Measurements from ENCODE around the gene ABHD11. TPM values are rescaled to one million over a fixed set of nuclear protein-coding genes. Genes with fewer than 3 reads are reported as not detected.

The ABHD11 gene
- total and polyA plus RNA-seq, 4 donors = 5.1 to 7.6 (median 6.6) TPM

DNA sequence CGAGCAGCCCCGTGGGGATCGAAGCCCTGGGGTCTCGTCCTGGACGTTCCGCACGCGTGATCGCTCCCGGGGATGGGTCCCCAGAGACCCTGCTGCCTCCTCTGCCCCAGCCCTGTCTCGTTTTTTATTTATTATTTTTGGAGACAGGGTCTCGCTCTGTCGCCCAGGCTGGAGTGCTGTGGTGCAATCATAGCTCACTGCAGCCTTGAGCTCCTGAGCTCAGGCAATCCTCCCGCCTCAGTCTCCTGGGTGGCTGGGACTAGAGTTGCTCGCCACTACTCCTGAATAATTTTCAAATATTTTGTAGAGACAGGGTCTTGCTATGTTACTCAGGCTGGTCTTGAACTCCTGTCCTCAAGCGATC, 18.8 kb downstream of the ABHD11 start:
- peak overlapping the region in 2 of 3 donors; percentile 18 to 90 for H3K4me3 ChIP-seq (ENCODE audit: low read depth in 1 of 3, low read length in 3 of 3)
- WGBS = 13% methylated on average over 16 of the region's 16 CpGs
- no peaks in the 10 kb centered on the region for H3K36me3 ChIP-seq (ENCODE audit: control insufficient read depth in 4 of 4, insufficient read depth in 3 of 4, low read depth in 1 of 4, low read length in 3 of 4)
- H3K4me1 ChIP-seq (ENCODE audit: control insufficient read depth in 4 of 4, insufficient read depth in 4 of 4, low read length in 3 of 4) = peaks cover 12 to 31% (median 20%) of the 10 kb centered on the region in 4 donors
- no peaks in the 10 kb centered on the region for H3K27me3 ChIP-seq (ENCODE audit: control insufficient read depth in 4 of 4, insufficient read depth in 4 of 4, low read length in 3 of 4)
- H3K27ac ChIP-seq (ENCODE audit: low read depth in 1 of 2, low read length in 2 of 2) = no peak overlapping the region
- no peak overlapping the region for H3K9ac ChIP-seq (ENCODE audit: low read depth in 1 of 2, low read length in 2 of 2)
- TF ChIP-seq FOXA1 (IDR thresholded peaks at IDR 0.05) (no peak), YY1 (IDR thresholded peaks at IDR 0.05) (no peak), RXRA (IDR thresholded peaks at IDR 0.05) (no peak), HNF4A (conservative IDR thresholded peaks at IDR 0.05) (no peak), GABPA (IDR thresholded peaks at IDR 0.05 in 1 of 2, conservative IDR thresholded peaks at IDR 0.05 in 1 of 2) (no peak), NR2F2 (IDR thresholded peaks at IDR 0.05) (no peak), RAD21 (IDR thresholded peaks at IDR 0.05) (no peak), SP1 (IDR thresholded peaks at IDR 0.05) (no peak), EGR1 (IDR thresholded peaks at IDR 0.05; ENCODE audit: low read depth in 2 of 2) (no peak), HNF4G (IDR thresholded peaks at IDR 0.05) (no peak), ZBTB33 (IDR thresholded peaks at IDR 0.05) (no peak)
- TF ChIP-seq, protein P1, sequence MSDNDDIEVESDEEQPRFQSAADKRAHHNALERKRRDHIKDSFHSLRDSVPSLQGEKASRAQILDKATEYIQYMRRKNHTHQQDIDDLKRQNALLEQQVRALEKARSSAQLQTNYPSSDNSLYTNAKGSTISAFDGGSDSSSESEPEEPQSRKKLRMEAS (IDR thresholded peaks at IDR 0.05) = no peak
- TF ChIP-seq, protein P2, sequence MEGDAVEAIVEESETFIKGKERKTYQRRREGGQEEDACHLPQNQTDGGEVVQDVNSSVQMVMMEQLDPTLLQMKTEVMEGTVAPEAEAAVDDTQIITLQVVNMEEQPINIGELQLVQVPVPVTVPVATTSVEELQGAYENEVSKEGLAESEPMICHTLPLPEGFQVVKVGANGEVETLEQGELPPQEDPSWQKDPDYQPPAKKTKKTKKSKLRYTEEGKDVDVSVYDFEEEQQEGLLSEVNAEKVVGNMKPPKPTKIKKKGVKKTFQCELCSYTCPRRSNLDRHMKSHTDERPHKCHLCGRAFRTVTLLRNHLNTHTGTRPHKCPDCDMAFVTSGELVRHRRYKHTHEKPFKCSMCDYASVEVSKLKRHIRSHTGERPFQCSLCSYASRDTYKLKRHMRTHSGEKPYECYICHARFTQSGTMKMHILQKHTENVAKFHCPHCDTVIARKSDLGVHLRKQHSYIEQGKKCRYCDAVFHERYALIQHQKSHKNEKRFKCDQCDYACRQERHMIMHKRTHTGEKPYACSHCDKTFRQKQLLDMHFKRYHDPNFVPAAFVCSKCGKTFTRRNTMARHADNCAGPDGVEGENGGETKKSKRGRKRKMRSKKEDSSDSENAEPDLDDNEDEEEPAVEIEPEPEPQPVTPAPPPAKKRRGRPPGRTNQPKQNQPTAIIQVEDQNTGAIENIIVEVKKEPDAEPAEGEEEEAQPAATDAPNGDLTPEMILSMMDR (IDR thresholded peaks at IDR 0.05; ENCODE audit: low read depth, low read length, missing input control) = no peak
- no peak for DNase-seq (ENCODE audit: low spot score)
- H3K9me3 ChIP-seq (ENCODE audit: control insufficient read depth in 4 of 4, low read length in 3 of 4) = no peaks in the 10 kb centered on the region

DNA sequence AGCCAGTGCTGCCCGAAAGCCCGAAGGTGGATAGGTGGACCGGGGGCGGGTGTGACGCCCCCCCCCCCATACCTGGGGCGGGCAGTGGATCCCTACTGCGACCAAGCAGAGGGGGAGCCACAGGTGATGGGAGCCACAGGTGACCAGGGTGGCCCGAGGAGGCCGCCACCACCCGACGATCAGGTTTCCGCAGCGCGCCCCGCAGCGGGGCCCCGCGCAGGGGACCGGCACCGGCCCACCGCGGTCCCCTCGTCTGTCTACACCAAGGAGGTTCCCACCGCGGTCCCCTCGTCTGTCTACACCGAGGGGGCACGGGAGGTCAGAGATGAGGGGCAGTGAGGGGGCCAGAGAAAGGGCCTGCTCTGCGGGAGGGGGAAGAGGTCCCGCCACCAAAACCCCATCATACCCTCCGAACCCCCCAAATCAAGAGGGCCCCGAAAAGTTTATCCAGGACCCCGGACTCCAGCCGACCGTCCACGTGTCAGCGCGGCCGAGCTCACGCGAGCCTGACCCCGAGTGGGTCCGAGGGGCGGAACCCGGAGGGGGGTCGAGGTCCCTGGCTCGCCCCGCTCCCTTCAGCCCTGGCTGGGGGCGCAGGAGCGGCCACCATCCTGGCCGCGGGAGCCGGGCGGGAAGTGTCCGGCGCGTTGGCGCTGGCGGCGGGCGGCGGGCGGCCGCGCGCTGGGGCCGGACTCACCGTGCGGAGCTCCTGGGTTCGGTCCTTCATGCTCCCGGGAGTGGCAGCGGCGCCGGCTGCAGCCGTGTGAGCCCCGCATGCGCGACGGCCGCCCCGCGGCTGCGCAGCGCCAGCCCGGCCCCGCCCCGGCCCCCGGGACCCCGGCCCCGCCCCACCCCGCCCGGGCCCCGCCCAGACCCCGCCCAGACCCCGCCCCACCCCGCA, 19.4 kb downstream of the ABHD11 start, which contains the start of gene STX1A:
TSS of gene STX1A (minus strand) at position 765 of the 901 bp plus-strand sequence. CDS start at position 727, 38 bp downstream.
- WGBS = 3% methylated on average over 96 of the region's 96 CpGs
- H3K9me3 ChIP-seq (ENCODE audit: control insufficient read depth in 4 of 4, low read length in 3 of 4) = no peaks in the 10 kb centered on the region
- no peaks in the 10 kb centered on the region for H3K36me3 ChIP-seq (ENCODE audit: control insufficient read depth in 4 of 4, insufficient read depth in 3 of 4, low read depth in 1 of 4, low read length in 3 of 4)
- peak within 1 kb of the TSS; percentile 28 to 80 for H3K9ac ChIP-seq (ENCODE audit: low read depth in 1 of 2, low read length in 2 of 2)
- DNase-seq (ENCODE audit: low spot score) = peak; percentile 55
- H3K4me3 ChIP-seq (ENCODE audit: low read depth in 1 of 3, low read length in 3 of 3) = peak within 1 kb of the TSS; percentile 42 to 90 (median 70)
- no peaks in the 10 kb centered on the region for H3K27me3 ChIP-seq (ENCODE audit: control insufficient read depth in 4 of 4, insufficient read depth in 4 of 4, low read length in 3 of 4)
- no peak within 1 kb of the TSS for H3K27ac ChIP-seq (ENCODE audit: low read depth in 1 of 2, low read length in 2 of 2)
- peaks cover 12 to 31% (median 20%) of the 10 kb centered on the region in 4 donors for H3K4me1 ChIP-seq (ENCODE audit: control insufficient read depth in 4 of 4, insufficient read depth in 4 of 4, low read length in 3 of 4)
- no peak for TF ChIP-seq EGR1 (IDR thresholded peaks at IDR 0.05; ENCODE audit: low read depth in 2 of 2)
- TF ChIP-seq, protein P3, sequence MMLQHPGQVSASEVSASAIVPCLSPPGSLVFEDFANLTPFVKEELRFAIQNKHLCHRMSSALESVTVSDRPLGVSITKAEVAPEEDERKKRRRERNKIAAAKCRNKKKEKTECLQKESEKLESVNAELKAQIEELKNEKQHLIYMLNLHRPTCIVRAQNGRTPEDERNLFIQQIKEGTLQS (IDR thresholded peaks at IDR 0.05) = no peak
- TF ChIP-seq JUND (IDR thresholded peaks at IDR 0.05) = no peak
- no peak for TF ChIP-seq ZBTB33 (IDR thresholded peaks at IDR 0.05)
- TF ChIP-seq YY1 (IDR thresholded peaks at IDR 0.05) = no peak
- TF ChIP-seq, protein P2 (IDR thresholded peaks at IDR 0.05; ENCODE audit: low read depth, low read length, missing input control) = no peak
- no peak for TF ChIP-seq REST (IDR thresholded peaks at IDR 0.05)
- no peak for TF ChIP-seq HNF4A (conservative IDR thresholded peaks at IDR 0.05)
- no peak for TF ChIP-seq RXRA (IDR thresholded peaks at IDR 0.05)
- no peak for TF ChIP-seq HNF4G (IDR thresholded peaks at IDR 0.05)
- no peak for TF ChIP-seq RAD21 (IDR thresholded peaks at IDR 0.05)
- TF ChIP-seq NR2F2 (IDR thresholded peaks at IDR 0.05) = no peak
- TF ChIP-seq GABPA (IDR thresholded peaks at IDR 0.05 in 1 of 2, conservative IDR thresholded peaks at IDR 0.05 in 1 of 2) = no peak
- no peak for TF ChIP-seq TAF1 (conservative IDR thresholded peaks at IDR 0.05)
- no peak for TF ChIP-seq FOXA1 (IDR thresholded peaks at IDR 0.05)
- TF ChIP-seq SP1 (IDR thresholded peaks at IDR 0.05) = no peak

Measured in liver (tissue), 9 donors.